A204.1 (cell line): ENCODE data around the gene COASY.
"Not testable (repeated sequence)": the region's sequence is repeated elsewhere in the genome, so short reads cannot be mapped to it uniquely, and the experiment has no call there.

Experiments used
- FAIRE-seq: peaks from 2 replicates; lab custom pipeline; 2012; peaks lifted over from hg19 to GRCh38; lab: Jason Lieb, UNC

The COASY gene

DNA sequence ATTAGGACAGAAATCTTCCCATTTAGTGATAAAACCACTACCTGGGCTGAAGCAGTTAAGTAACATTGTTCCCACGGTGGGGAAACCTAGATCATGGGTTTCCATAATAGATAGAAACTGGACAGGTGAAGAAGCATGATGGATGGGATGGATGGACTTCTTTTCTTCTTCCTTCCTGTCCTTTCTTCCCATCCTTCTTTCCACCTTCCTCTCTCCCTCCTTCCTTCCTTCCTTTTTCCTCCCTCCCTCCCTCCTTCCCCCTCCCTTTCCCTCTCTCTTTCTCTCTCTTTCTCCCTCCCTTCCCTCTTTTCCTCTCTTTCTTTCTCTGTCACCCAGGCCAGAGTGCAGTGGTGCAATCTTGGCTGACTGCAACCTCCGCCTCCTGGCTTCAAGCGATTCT is 12.5 kb downstream of the COASY start:
- FAIRE-seq, result no peak

DNA sequence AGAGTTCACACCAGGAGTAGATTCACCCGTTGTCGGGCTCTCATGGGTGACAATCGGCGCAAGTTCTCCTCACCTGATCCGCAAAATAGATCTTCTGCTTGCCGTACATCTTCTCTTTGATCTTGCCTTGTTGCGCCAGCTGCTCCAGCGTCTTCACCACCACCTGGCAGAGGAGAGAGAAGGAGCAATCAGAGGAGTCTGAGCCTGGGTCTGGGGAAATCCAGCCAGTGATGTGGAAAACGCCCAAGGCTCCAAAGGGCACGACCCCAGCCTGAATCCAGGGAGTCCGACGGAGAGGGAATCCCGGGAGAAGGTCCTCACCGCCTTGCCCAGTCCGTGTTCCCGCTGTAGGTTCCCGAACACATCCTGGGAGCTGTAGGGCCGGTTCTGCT is 15.2 kb downstream of the COASY start:
- no peak for FAIRE-seq

DNA sequence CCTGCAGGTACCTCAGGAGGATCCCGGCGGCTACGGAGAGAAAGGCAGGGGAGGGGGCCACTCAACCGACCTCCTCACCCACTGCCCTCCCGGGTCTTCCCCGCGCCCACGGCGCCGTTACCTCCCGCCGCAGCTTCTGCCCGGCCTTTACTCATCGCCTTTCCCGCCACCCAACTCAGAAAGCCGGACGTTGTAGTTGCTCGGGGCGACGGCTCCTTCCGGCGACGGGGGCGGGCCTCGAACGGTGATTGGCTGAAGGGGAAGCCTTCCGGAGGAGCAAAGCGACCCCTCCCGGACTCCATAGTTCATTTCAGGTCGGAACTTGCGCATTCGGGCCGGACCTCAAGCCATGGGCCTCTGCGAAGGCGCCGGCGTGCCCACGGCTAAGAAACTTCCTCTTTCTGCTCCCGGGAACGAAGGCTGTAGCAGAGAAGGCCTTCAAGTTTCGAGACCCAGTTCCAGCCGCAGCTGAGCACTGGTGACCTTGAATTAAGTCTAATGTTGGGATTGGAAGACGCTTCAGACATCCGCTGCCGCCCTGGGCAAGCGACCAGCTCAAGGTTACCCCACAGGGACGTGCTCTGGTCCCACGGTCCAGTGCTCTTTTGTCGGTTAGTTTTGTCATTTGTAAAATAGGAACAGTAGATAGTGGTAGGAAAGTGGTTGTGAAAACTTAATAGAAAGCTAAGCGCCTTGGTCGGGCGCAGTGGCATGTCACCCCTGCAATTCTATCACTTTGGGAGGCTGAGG is 15.8 kb downstream of the COASY start, which contains the start of gene PSMC3IP:
TSS of gene PSMC3IP (minus strand) at position 198 of the 750 bp plus-strand sequence. CDS start at position 155, 43 bp downstream.
- peak; percentile 63 for FAIRE-seq

DNA sequence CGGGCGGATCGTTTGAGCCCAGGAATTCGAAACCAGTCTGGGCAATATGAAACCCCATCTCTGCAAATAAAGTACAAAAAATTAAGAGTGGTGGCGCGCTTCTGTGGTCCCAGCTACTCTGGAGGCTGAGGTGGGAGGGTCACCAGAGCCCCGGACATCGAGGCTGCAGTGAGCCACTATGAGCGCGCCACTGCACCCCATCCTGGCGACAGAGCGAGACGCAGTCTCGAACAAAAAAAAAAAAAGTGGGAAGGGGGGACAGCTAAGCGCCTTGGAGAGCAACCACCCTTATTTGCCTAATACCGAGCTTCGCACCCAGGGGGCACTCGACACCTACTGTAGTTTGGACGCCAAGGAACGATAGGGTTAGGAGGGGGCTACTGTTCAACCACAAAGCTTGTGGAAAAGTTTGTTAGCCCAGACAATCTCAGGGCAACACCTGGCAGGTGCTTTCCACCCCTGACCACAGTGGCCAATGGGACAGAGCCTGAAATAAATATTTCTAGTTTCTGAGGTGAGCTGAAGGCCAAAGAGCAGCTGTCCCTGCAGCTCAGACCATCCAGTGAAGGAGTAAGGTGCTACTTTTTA is 16.4 kb downstream of the COASY start:
- FAIRE-seq, result no peak

DNA sequence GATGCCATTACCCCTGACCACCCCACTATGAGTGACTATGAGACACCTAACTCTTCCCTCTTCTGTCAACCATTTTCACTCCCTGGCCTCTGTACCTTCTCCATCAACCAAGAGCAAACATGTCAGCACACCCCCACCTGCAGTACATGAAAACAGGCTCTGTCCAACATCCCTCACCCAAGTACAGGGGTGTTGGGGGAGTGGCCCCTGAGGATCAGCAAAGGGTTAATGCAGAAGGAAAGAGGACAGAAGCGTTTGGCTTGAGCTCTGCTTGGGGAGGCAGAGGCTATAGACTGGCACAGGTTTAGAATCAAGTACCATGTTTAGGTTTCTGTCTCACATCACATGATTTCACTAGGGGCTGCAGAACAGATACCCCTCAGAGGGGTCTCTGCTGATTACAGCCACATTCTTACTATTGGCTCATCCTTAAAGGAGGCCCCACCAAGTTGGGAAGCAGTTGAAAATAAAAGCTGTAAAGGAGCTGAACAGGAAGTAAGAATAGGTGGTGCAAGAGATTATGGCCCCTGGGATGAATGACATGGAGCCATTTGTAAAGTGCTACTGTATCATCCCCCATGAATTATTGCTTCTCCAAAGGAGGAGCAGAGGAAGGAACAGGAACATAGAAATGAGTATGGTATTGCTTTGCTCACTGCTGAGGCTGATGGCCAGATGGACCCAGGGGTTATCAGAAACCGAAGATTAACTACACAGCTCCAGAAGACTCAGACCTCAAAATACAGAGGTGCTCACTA is 18.0 kb downstream of the COASY start:
- FAIRE-seq, result no peak

DNA sequence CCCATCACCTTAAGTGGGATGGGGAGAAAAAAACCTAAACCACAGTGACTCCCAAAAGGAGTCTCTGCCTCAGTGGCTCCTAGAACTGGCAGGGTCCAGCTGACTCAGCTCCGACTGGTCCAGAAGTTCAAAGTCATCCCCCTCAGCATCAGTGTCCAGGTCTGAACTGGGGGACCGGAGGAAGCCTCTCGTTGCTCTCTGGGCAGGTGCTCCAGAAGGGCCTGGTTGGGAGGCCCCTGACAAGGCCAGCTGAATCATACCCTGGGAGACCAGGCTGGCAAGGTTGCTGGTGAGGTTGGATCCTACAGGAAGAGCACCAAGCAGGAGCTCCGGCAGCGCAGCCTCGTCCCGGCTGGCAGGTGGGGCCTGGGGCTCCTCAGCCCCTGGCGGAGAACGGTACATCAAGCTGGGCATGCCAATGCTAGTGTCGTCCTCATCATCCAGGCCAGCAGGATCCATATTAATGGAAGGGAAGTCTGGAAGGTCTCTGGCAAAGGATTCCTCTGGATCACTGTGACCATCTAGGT is 19.9 kb downstream of the COASY start:
- FAIRE-seq, result no peak

DNA sequence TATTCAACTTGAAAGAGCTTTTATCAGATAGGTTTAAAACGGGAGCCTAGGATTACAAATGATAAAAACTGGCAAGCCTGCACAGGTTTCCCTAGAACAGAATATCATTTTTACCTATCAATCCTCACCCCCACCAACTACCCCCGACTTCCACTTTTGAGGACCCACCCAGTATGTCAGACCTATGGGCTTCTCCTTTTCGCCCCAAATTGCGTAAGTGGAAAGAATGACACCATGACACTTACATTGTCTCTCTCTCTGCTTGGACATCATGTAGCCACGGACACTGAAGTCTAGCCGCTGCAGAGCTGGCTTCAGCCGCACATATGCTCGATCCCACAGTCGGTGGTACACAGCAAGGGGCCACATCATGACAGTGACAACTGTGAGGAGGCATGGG is 22.9 kb downstream of the COASY start:
- no peak for FAIRE-seq

DNA sequence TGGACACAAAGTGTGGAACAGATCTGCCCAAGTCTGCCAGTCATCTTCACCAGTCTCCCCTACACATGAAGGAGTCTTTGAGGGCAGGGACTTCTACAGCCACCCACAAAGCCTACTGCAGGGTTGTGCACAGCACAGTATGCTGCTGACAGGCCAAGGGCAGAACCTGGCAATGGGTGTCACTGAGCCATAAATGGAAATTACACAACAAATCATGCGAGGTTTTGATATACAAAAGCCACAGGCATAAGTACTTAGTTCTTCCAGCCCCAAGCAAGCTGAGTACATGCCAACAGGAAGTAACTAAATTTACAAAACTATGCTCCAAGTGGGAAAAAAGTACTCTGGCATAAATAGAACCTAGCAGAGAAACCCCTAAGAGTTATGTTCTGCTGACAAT is 23.4 kb downstream of the COASY start:
- FAIRE-seq, result no peak

DNA sequence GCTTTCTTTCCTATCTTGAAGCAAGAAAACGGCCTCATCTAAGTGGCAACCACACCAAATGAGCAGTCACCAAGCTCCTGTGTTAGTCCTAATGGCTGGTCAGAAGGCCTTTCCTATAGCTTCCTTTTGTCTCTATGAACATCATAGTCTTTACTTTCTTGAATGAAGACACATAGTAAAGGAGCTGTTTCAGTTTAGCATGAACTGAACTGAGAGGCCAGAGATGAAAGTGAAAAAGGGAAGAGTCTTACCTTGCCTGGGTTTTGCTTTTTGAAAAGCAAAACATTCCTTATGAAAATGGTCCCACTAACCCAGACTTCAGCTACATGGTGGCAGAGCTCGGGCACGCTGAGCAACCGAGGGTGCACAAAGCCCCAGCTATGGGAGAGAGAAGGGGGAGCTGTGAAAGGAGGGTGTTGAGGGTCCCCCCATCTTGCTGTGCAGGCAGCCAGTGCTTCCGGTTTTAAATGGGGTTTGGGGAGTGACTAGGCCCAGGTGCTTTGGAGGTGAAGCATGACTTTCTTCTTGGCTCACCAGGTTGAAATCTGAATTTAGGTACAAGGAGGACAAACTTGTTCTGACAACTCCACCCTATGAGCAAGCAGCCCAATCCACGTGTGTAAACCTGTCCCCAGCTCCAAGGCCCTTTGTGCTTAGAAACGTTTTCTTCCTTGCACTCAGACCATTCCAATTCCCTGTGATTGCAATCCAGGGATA is 24.7 kb downstream of the COASY start:
- FAIRE-seq, result no peak

DNA sequence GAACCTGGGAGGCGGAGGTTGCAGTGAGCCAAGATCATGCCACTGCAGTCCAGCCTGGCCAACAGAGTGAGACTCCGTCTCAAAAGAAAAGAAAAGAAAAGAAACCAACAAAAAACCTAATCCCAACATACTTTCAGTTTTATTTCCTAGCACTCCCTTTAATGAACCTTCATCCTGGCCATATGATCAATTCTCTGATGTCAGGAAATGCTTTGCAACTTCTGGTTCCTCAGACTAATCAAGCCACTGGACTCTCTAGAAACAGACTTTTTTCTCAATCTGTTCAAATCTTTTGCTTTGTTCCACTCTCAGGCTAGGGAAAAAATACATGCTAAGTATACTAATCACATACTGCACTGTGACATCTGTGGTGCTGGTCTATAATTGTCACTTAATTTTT is 28.9 kb downstream of the COASY start:
- FAIRE-seq, result no peak

DNA sequence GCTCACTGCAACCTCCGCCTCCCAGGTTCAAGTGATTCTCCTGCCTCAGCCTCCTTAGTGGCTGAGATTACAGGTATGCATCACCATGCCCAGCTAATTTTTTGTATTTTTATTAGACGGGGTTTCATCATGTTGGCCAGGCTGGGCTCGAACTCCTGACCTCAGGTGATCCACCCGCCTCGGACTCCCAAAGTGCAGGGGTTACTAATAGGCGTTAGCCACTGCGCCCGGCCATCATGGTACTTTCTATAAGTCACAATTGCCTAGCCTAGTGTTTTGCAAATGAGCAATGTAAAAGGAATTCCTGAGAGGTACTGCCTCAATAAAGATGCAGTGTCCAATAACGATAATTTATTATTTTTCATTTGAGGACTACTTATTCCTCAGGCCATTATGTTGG is 29.5 kb downstream of the COASY start:
- no peak for FAIRE-seq

DNA sequence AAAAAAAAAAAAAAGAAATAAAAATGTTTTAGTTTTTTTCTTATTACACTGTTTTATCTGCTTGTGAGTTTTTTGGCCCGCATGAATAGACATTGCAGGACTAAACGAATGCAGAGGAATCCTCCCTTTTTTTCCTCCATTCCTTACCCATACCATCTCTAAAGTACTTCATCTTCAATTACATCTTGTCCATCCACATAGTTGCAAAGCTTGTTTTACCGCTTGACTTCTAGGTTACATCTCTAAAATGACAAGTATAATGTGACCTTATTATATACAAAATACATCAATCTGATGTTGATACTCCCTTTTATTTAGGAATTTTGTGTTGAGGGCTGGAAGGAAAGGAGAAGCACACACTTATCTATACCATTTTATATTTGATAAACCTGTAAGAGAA is 34.4 kb downstream of the COASY start:
- no peak for FAIRE-seq

DNA sequence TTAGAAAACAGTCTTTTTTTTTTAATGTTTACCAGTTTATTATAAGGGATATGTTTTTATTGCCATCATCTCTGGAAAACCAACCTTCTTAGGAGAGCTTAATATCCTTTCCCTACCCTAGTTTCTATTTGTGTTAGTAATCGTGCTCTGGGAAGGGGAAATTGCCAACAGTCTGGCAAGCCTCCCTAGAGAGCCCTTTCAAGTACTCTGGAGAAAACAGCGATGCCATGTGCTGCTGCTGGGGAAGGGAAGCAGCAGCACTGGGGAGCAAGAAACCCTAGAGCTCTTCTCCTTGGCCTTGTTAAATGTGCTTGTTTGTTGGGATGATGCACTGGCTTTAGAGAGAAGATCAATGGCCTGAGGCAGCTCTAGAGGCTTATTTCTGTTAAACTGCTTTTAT is 37.0 kb downstream of the COASY start:
- FAIRE-seq, result no peak

DNA sequence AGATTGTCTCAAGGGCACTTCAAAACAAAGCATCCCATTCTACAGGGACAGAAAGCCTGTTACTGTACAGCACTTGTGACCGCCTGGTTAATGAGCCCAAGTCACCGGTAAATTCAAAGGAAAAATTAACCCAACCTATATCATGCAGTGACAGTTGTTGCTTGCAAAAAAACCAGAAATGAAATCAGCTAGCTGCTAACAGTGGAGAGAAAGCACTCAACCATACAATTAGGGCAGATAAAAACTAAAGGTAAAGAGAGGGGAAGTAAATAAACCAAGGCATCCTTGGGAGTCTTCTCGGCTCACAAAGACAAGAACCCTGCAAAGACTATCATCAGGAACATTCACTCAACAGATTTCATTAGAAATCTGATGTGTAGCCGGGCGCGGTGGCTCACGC is 41.4 kb downstream of the COASY start:
- no peak for FAIRE-seq

DNA sequence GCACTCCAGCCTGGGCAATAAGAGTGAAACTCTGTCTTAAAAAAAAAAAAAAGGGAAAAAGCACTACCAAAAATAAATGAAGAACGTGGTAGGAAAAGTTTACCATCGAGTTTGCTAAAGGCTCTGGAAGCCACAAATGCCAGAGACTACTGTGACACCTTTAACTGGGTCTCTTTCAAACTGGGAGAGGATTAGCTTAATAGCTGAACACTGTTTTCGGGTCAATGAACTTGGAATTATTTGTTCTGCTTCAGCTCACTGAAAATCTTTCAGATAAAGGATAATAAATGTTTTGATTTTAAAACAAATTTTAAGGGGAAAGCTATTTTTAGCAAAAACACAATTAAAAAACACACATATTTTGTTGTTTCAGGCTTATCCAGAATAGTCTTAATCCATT is 45.8 kb downstream of the COASY start:
- no peak for FAIRE-seq

DNA sequence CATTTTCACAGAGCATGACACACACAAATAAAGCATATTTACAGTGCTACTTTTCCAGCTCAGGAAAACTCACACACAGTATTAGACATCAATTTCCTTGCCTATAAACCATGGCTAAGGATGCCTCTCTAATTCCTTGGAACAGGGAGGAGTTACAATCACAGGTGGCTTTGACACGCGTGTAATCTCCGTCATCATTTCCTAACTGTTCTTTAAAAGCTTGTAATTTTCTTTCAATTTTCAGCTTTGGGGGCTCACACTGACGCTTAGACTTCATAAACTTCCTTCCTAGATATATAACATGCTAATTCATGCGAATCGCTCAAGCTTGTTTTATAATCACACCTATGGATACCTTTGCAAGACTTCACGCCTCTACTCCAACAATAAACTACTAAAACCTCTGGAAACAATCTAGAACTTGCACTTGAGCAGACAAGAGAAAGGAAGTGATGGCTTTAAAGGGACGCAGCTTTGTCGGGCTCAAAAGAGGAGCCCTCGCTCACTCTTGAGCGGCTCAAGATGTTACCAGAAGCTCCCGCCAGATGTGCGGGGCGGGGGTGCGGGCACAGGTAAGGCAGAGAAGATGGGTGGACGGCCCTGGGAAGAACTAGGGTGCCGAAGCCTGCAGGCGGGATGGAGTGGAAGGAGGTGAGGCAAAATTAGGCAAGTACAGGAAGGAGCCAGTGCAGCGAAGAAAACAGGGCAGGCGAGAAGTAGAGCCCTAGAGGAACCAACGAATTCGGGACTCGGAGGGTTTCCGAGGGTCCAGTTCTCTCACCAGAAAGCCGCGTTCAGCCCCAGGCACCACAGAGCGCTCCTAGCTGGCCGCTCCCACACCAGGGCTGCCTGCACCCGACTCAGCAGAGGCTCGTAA is 46.6 kb downstream of the COASY start:
- FAIRE-seq, result no peak

DNA sequence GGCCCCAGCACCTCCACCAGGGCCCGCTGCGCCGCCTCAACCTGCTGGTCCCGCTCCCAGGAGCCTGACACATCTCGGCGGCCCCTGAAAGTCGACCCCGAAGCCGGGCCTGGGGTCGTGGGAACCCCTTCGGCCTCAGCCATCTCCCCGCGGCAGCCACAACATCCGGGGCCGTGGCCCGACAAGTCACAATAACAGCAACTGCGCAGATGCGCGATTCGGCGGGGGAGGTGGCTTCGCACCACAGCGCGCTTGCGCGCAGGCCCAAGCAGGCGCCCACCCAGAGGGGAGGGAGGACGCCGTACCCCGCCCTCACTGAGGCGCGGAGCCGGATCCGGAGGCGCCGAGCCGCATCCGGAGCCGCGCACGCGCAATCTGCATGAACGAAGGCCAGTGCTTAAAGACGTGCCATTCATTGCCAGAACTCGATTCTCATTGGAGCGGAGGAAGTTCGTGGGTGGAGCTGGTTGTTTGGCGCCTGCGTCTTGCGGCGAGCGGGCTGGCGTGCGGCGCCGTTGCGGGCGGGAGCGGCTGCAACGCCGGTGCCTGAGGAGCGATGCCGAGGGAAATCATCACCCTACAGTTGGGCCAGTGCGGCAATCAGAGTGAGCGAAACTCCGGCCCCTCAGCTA is 47.4 kb downstream of the COASY start, which contains the start of the genes RETREG3 and TUBG1:
TSS of gene RETREG3 (minus strand) at position 193 of the 632 bp plus-strand sequence. CDS start at position 143, 50 bp downstream.
TSS of gene TUBG1 (plus strand) at position 502 of the 632 bp plus-strand sequence. CDS start at position 557, 55 bp downstream.
- FAIRE-seq, result peak; percentile 93

DNA sequence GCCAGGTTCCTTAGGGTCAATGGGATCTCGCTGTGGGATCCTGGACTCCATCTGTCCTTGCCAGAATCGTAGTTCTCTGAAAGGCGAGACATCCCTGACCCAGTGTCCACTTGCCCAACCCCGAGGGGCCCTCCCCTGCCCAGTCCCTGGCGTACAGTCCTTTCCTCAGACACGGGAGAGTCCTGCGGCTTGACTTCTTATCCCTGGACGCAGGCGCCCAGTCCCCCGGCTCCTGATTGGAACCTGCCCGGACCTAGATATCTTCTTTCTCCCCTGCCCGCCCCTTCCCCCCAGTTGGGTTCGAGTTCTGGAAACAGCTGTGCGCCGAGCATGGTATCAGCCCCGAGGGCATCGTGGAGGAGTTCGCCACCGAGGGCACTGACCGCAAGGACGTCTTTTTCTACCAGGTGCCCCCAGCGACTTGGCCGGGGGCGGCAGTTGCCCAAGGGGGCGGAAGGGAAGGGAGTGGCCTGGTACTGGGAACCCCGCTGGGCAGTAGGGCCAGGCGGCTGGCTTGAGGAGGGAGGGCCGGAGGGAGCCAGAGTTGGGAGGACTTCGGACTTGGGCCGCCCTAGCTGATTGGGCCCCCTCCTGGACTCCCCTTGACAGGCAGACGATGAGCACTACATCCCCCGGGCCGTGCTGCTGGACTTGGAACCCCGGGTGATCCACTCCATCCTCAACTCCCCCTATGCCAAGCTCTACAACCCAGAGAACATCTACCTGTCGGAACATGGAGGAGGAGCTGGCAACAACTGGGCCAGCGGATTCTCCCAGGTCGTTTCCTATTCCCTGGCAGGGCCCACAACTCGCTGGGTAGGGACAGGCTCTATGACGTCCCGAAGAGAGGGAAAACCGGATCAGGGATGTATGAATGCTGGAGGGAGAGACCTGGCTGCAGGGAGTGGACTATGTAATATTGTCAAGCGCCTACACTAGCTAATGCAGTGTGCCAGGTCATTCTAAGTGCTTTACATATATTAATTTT is 48.2 kb downstream of the COASY start:
- FAIRE-seq, result not testable (repeated sequence)

DNA sequence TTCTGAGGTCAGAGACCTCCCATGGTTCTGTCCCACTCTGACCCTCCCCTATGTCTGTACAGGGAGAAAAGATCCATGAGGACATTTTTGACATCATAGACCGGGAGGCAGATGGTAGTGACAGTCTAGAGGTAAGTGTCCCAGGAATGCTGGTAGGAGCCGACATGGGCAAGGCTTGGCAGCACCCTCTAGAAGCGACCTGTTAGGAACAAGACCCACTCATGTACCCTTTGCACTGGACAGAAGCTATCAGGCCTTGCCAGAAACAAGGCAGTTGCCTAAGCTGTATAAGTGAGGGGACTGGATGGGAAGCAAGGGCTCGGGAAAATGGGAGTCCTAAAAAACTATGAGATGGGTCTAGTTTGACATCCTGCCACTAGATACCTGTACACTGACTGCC is 50.1 kb downstream of the COASY start:
- no peak for FAIRE-seq
